Right lobe of liver (tissue), 6 donors: ENCODE results near the gene FBLN1. TPM values are rescaled to one million over a fixed set of nuclear protein-coding genes. Genes with fewer than 3 reads are reported as not detected.
A peak's percentile ranks its signal among the peaks of the same experiment; 100 is the strongest.

ENCODE experiments used
- ATAC-seq, 4 donors: fragments of 200-7000 bp; cut with Tn5 transposase; one replicate each; pipeline ENCODE4 v1.9.1; 2020; ENCODE audit warnings: mild to moderate bottlenecking in 4 of 4, moderate library complexity in 4 of 4
- DNase-seq, 3 donors: peaks; one replicate each; pipeline ENCODE4 v3.0.0-alpha.2; 2020
- H3K27ac ChIP-seq, 3 donors: fragments of 200-600 bp; one replicate each; pipeline ENCODE4 v1.8.0; 2022
- H3K27me3 ChIP-seq, 2 donors: fragments of 200-600 bp; one replicate each; pipeline ENCODE4 v1.8.0; 2022
- H3K36me3 ChIP-seq, 4 donors: fragments of 200-600 bp; sonication (generic) in 1 of 4; one replicate each; pipeline versions ENCODE4 v1.5.1 to v1.8.0; 2017 to 2022; ENCODE audit warnings: control low read depth in 1 of 4
- H3K4me1 ChIP-seq, 4 donors: fragments of 200-600 bp; sonication (generic) in 1 of 4; one replicate each; pipeline versions ENCODE4 v1.5.1 to v1.8.0; 2017 to 2022; ENCODE audit warnings: control low read depth in 1 of 4
- H3K4me3 ChIP-seq, 3 donors: fragments of 200-600 bp; one replicate each; pipeline ENCODE4 v1.8.0; 2022
- H3K9me3 ChIP-seq, 4 donors: fragments of 200-600 bp; sonication (generic) in 1 of 4; one replicate each; pipeline versions ENCODE4 v1.5.1 to v1.8.0; 2017 to 2022; ENCODE audit warnings: control low read depth in 1 of 4
- CTCF ChIP-seq, 4 donors: fragments of 200-600 bp in 3 of 4; fragments of 450-650 bp in 1 of 4; IDR thresholded peaks; one replicate each; pipeline versions ENCODE4 v1.5.1 to v1.8.0; 2016 to 2022; ENCODE audit warnings: antibody characterized with exemption in 4 of 4, mild to moderate bottlenecking in 2 of 4
- POLR2A ChIP-seq: fragments of 450-650 bp; IDR thresholded peaks from one replicate; pipeline ENCODE4 v1.6.1; 2017; ENCODE audit warnings: antibody characterized with exemption, mild to moderate bottlenecking
- WGBS: methylation state at CpG from one replicate; pipeline ENCODE4 v1.1.6; 2018; ENCODE audit warnings: low coverage, low lambda C conversion rate; ENCODE audit not compliant: insufficient coverage; ENCODE audit errors: missing lambda C conversion rate; 5-methylcytosine and 5-hydroxymethylcytosine counted together
- intact Hi-C, 2 donors: fragments of 100-400 bp; cut with DNase I; formaldehyde crosslinking; loops; one replicate each; pipeline versions ENCODE4 v1.11.2 to v1.14.1; 2022
- total RNA-seq, 6 experiments: library from RNA; depleted of rRNA in 2 of 6; stranded (reverse); fragments of >200 nt in 2 of 6; fragmentation: NEBNext Ultra II Directional in 3 of 6; extraction: Animal tissue kit (Norgen Biotek cat#: 25700) in 3 of 6; gene quantifications; one replicate each; pipeline versions ENCODE4 v1.1.0 to v1.2.4, GENCODE V29; 2016 to 2023
- donor health status: DM: no; HTN: yes; CAD: no.
- donor health status: DM: no; HTN: no; CAD: no.
- donor health status: DM: no; HTN: no; CAD: no.
- donor health status: DM: no; HTN: yes; CAD: no.
- donor health status: DM: no; HTN: yes; CAD: no.

The FBLN1 gene
- total RNA-seq, 6 experiments from 2014 or later, result 1.6 to 6.6 (median 3.4) TPM

DNA sequence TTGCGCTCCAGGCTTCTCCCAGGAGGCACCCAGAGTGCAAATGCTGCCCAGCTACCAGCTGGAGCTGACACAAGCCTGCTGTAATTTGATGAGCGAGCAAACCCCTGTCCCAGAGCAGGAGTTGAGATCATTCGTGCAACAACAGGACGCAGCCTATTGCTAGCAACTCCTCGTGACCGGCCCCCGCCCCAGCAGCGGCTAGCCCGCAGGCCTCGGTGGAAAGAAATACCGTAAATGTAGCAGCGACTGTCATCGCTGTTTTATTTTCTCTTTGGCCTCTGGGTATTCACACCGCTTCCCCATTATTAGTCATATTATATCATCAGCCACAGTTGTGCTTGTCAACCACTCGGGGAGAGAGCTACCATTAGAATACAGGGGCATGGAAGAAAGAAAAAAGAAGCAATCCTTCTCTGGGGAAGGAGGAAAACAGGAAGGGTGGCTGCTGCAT lies 109.8 kb downstream of the FBLN1 start:
- Histone ChIP-seq H3K36me3 (no peaks in the 10 kb centered on the region), H3K9me3 (no peaks in the 10 kb centered on the region), H3K27me3 (no peaks in the 10 kb centered on the region), H3K4me1 (no peaks in the 10 kb centered on the region), H3K27ac (no peak overlapping the region), H3K4me3 (no peak overlapping the region)
- intact Hi-C loops, result no loop called here
- DNase-seq, result peak in 1 of 3 donors; percentile 35
- ATAC-seq, result peak in 3 of 4 donors; percentile 27 to 42 (median 35)
- WGBS, result 62% methylated on average over 11 of the region's 15 CpGs
- TF ChIP-seq POLR2A (no peak), CTCF (IDR thresholded peaks at IDR 0.05) (no peak)

DNA sequence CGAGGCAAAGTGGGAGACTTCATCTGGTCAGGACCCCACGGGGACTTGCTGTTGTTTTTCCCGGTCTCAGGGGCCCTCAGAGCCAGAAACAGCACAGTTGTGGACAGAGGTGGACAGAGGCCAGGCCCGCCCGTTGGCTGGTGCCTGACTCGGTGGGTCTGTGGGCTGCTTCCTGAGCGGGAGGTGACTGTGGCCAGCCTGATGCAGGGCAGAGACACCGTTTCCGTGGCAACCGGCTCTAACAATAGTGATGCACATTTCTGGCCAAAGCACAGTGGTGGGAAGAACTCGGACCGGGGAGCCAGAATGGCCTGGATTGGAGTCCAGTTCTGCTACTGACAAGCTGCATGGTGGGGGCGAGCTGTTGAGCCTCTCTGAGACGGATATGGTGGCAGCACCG lies 110.3 kb downstream of the FBLN1 start:
- no peak for TF ChIP-seq CTCF (IDR thresholded peaks at IDR 0.05)
- no peak overlapping the region for H3K27ac ChIP-seq
- ATAC-seq (no peak), DNase-seq (no peak)
- intact Hi-C loops, result no loop called here
- H3K4me3 ChIP-seq, result no peak overlapping the region
- no peaks in the 10 kb centered on the region for H3K4me1 ChIP-seq
- WGBS, result 80% methylated on average over 3 of the region's 15 CpGs
- no peaks in the 10 kb centered on the region for H3K36me3 ChIP-seq
- H3K27me3 ChIP-seq, result no peaks in the 10 kb centered on the region
- no peaks in the 10 kb centered on the region for H3K9me3 ChIP-seq

GRCh38 chr22:45615364-45615763 lies 112.7 kb downstream of the FBLN1 start:
- TF ChIP-seq POLR2A, result no peak
- TF ChIP-seq CTCF (IDR thresholded peaks at IDR 0.05), result no peak
- Histone ChIP-seq H3K9me3 (no peaks in the 10 kb centered on the region), H3K4me1 (no peaks in the 10 kb centered on the region), H3K27me3 (no peaks in the 10 kb centered on the region), H3K36me3 (no peaks in the 10 kb centered on the region), H3K27ac (no peak overlapping the region), H3K4me3 (no peak overlapping the region)
- intact Hi-C loops, result no loop called here
- DNase-seq, result no peak
- ATAC-seq, result no peak
- WGBS, result 40% methylated on average over 2 of the region's 3 CpGs

- H3K27me3 ChIP-seq, result no peaks in the 10 kb centered on the region
- 70% methylated on average over 2 of the region's 2 CpGs for WGBS
- intact Hi-C loops, result no loop called here
- no peak overlapping the region for H3K27ac ChIP-seq
- DNase-seq (no peak), ATAC-seq (no peak)
- H3K36me3 ChIP-seq, result no peaks in the 10 kb centered on the region
- no peaks in the 10 kb centered on the region for H3K9me3 ChIP-seq
- H3K4me1 ChIP-seq, result no peaks in the 10 kb centered on the region
- TF ChIP-seq CTCF (IDR thresholded peaks at IDR 0.05) (no peak), POLR2A (no peak)
- no peak overlapping the region for H3K4me3 ChIP-seq
Observed at GRCh38 chr22:45616432-45616831, 113.7 kb downstream of the FBLN1 start.

DNA sequence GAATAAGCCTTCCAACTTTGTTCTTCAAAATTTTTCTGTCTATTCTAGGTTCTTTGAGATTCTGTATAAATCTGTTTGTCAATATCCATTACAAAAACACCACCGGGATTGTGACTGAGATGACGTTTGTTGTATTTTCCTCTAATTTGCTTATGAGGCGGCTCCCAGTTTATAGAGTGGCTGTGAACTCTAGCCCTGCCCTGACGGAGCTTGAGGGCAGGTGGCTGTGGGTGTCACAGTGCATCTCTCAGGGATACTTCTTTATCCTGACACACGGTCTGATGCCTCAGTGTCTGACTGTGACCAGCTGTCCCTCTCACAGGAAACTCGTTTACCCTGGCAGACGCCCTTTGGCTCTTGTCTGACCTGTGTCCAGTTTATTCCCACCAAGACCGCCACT lies 115.3 kb downstream of the FBLN1 start:
- WGBS, result 65% methylated on average over 4 of the region's 8 CpGs
- DNase-seq (no peak), ATAC-seq (no peak)
- Histone ChIP-seq H3K4me1 (no peaks in the 10 kb centered on the region), H3K9me3 (no peaks in the 10 kb centered on the region), H3K27me3 (no peaks in the 10 kb centered on the region), H3K36me3 (no peaks in the 10 kb centered on the region), H3K27ac (no peak overlapping the region), H3K4me3 (no peak overlapping the region)
- TF ChIP-seq POLR2A (no peak), CTCF (IDR thresholded peaks at IDR 0.05) (no peak)
- intact Hi-C loops, result no loop called here
